KMS-11 (cell line): Measurements from ENCODE around the gene CACNA2D3.

ENCODE experiments used
- H2AFZ ChIP-seq: fragments of 200-600 bp; sonication (generic); 2 replicates; pipeline ENCODE4 v1.6.1; 2016; ENCODE audit warnings: antibody characterized with exemption, mixed run types, low read depth
- H3K27ac ChIP-seq: fragments of 200-600 bp; sonication (generic); 2 replicates; pipeline ENCODE4 v1.6.1; 2016; ENCODE audit warnings: mild to moderate bottlenecking, mixed run types
- H3K27me3 ChIP-seq: fragments of 200-600 bp; sonication (generic); 2 replicates; pipeline ENCODE4 v1.6.1; 2017; ENCODE audit warnings: mild to moderate bottlenecking, low read depth, mixed run types, moderate library complexity; ENCODE audit not compliant: insufficient read depth
- H3K36me3 ChIP-seq: fragments of 200-600 bp; sonication (generic); 2 replicates; pipeline ENCODE4 v1.6.1; 2017; ENCODE audit warnings: mild to moderate bottlenecking, mixed run types; ENCODE audit not compliant: insufficient read depth
- H3K4me1 ChIP-seq: fragments of 200-600 bp; sonication (generic); 2 replicates; pipeline ENCODE4 v1.6.1; 2016; ENCODE audit warnings: mild to moderate bottlenecking, low read depth, mixed run types; ENCODE audit not compliant: poor library complexity, severe bottlenecking
- H3K4me2 ChIP-seq: fragments of 200-600 bp; sonication (generic); 2 replicates; pipeline ENCODE4 v1.7.0; 2016; ENCODE audit warnings: mild to moderate bottlenecking, mixed run types
- H3K4me3 ChIP-seq: fragments of 200-600 bp; sonication (generic); IDR thresholded peaks from 2 replicates; pipeline ENCODE4 v1.6.1; 2017; ENCODE audit warnings: low read depth, low read length, mixed read lengths; ENCODE audit not compliant: insufficient read depth
- H3K79me2 ChIP-seq: fragments of 200-600 bp; sonication (generic); 2 replicates; pipeline ENCODE4 v1.6.1; 2016; ENCODE audit warnings: low read depth, mixed run types; ENCODE audit not compliant: insufficient read depth
- H3K9ac ChIP-seq: fragments of 200-600 bp; sonication (generic); 2 replicates; pipeline ENCODE4 v1.6.1; 2016; ENCODE audit warnings: mild to moderate bottlenecking, mixed run types
- H4K20me1 ChIP-seq: fragments of 200-600 bp; sonication (generic); 2 replicates; pipeline ENCODE4 v1.6.1; 2016; ENCODE audit warnings: mild to moderate bottlenecking, mixed run types; ENCODE audit not compliant: insufficient read depth
- TF ChIP-seq, protein P1 (sequence below): fragments of 200-600 bp; sonication (generic); conservative IDR thresholded peaks from 2 replicates; pipeline ENCODE4 v1.6.1; 2017; ENCODE audit warnings: low read depth, mild to moderate bottlenecking, antibody characterized with exemption, low read length, moderate library complexity, mixed read lengths

CACNA2D3 gene

DNA sequence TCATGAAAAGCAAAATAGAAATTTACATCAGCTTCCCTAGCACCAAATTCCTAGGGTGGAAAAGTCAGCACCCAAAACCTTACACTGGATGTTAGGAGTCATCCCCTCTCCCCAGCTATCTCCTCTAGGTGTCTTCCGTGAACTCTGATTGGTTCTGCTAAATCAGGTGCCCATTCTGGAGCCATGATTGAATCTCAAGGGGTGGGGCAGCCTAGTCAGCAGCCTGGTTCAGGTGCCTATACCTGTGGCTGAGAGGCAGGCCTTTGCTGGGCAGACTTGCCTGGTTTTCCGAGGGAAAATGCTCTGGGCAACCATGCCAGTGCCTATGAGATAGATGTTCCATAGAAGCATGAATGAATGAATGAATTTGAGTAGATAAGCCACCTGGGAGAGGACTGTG, 468.8 kb downstream of the CACNA2D3 start:
- Histone ChIP-seq H3K79me2 (no peaks in the 10 kb centered on the region), H2AFZ (no peak overlapping the region), H3K27me3 (no peaks in the 10 kb centered on the region), H4K20me1 (no peaks in the 10 kb centered on the region), H3K27ac (no peak overlapping the region), H3K36me3 (no peaks in the 10 kb centered on the region), H3K4me2 (no peak overlapping the region), H3K9ac (no peak overlapping the region), H3K4me1 (no peaks in the 10 kb centered on the region), H3K4me3 (no peak overlapping the region)
- TF ChIP-seq, protein P1, sequence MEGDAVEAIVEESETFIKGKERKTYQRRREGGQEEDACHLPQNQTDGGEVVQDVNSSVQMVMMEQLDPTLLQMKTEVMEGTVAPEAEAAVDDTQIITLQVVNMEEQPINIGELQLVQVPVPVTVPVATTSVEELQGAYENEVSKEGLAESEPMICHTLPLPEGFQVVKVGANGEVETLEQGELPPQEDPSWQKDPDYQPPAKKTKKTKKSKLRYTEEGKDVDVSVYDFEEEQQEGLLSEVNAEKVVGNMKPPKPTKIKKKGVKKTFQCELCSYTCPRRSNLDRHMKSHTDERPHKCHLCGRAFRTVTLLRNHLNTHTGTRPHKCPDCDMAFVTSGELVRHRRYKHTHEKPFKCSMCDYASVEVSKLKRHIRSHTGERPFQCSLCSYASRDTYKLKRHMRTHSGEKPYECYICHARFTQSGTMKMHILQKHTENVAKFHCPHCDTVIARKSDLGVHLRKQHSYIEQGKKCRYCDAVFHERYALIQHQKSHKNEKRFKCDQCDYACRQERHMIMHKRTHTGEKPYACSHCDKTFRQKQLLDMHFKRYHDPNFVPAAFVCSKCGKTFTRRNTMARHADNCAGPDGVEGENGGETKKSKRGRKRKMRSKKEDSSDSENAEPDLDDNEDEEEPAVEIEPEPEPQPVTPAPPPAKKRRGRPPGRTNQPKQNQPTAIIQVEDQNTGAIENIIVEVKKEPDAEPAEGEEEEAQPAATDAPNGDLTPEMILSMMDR = no peak

DNA sequence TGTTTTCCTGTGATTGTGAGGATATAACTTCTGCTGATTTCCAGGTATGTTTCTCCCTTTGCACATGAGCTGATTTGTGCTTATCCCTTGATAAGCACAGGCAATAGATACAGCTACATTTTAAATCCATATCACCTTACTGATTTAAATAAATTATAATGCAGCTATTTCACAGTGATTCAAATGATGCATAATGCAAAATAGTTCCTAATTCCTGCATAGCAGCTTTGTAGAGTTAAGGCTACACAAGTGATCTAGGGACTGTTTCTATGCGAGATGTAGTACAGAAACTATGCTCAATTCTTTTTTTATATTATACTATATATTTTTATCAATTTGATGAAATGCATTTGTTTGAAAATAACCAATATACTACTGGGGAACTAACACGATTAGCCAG, 471.3 kb downstream of the CACNA2D3 start:
- H3K27me3 ChIP-seq = no peaks in the 10 kb centered on the region
- H3K79me2 ChIP-seq = no peaks in the 10 kb centered on the region
- H3K27ac ChIP-seq = no peak overlapping the region
- TF ChIP-seq, protein P1 = no peak
- no peak overlapping the region for H2AFZ ChIP-seq
- H3K4me1 ChIP-seq = no peaks in the 10 kb centered on the region
- H3K36me3 ChIP-seq = no peaks in the 10 kb centered on the region
- H3K9ac ChIP-seq = no peak overlapping the region
- H3K4me3 ChIP-seq = no peak overlapping the region
- H4K20me1 ChIP-seq = no peaks in the 10 kb centered on the region
- H3K4me2 ChIP-seq = no peak overlapping the region

DNA sequence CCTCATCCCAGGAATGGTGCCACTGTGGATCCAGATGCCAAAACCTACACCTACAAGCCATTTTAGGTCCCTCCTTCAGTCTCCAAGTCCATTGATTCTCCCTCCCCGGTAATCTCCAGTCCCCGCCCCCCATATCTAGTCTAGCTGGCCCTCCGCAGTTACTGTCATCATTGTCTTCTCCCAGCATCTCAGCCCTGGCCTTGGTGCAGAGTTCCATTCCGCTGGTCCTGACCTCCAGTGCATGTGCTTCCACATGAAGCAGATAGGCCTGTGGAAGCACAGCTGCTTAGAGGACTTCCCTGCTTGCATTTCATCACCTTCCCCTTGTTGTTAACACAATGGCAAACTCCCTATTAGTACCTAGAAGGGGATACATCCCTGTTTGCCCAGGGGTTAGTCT, 473.7 kb downstream of the CACNA2D3 start:
- no peak overlapping the region for H3K4me3 ChIP-seq
- H3K4me1 ChIP-seq = no peaks in the 10 kb centered on the region
- H3K4me2 ChIP-seq = no peak overlapping the region
- no peak overlapping the region for H2AFZ ChIP-seq
- H3K36me3 ChIP-seq = no peaks in the 10 kb centered on the region
- H3K27me3 ChIP-seq = no peaks in the 10 kb centered on the region
- no peak overlapping the region for H3K9ac ChIP-seq
- TF ChIP-seq, protein P1 = no peak
- no peaks in the 10 kb centered on the region for H3K79me2 ChIP-seq
- H4K20me1 ChIP-seq = no peaks in the 10 kb centered on the region
- H3K27ac ChIP-seq = no peak overlapping the region

DNA sequence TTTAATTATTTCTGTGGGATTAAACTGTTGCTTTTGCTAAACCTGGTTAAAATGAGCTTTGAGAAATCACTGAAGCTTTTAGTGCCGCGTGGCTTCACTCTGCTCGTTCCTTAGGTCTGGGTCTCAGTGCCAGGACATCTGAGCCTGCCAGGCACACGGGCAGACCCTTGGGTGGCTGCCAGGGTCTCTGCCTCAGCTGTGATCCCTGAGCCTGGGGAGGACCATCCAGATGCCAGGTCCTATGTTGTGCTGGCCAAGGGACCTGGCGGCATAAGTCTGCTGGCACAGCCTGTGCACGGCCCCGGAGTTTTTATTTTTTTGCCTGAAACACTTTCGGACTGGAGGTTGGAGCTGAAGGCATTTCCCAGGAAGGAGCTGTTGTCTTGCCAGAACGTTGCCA, 477.4 kb downstream of the CACNA2D3 start:
- Histone ChIP-seq H3K4me1 (no peaks in the 10 kb centered on the region), H3K27me3 (no peaks in the 10 kb centered on the region), H4K20me1 (no peaks in the 10 kb centered on the region), H3K79me2 (no peaks in the 10 kb centered on the region), H2AFZ (no peak overlapping the region), H3K9ac (no peak overlapping the region), H3K36me3 (no peaks in the 10 kb centered on the region), H3K4me2 (no peak overlapping the region), H3K4me3 (no peak overlapping the region), H3K27ac (no peak overlapping the region)
- TF ChIP-seq, protein P1 = no peak
